Fibroblast of mammary gland (primary cell): ENCODE data around the gene HYOU1.

Experiments used
- DNase-seq: peaks from one replicate; pipeline ENCODE4 v3.0.0-alpha.2; 2010; ENCODE audit warnings: low read depth
- H3K4me3 ChIP-seq: 2 replicates; pipeline ENCODE4 v1.5.1; 2011; ENCODE audit warnings: low read depth, mild to moderate bottlenecking, low read length, moderate library complexity; ENCODE audit not compliant: control insufficient read depth
- CTCF ChIP-seq: conservative IDR thresholded peaks from 2 replicates; pipeline ENCODE4 v1.5.1; 2011; ENCODE audit warnings: low read depth, low read length, inconsistent platforms; ENCODE audit not compliant: control insufficient read depth, insufficient read depth

The HYOU1 gene

GRCh38 chr11:119085437-119085847, 28.4 kb upstream of the HYOU1 start:
- peak overlapping the region; percentile 75 for H3K4me3 ChIP-seq
- TF ChIP-seq CTCF: no peak
- DNase-seq: no peak

GRCh38 chr11:119084663-119085436, 27.8 kb upstream of the HYOU1 start, which contains the start of gene HMBS:
TSS of gene HMBS (plus strand) at chr11:119084881. CDS start at chr11:119085034, 153 bp downstream.
- H3K4me3 ChIP-seq: peak within 1 kb of the TSS; percentile 75
- no peak for TF ChIP-seq CTCF
- DNase-seq: peak; percentile 95

GRCh38 chr11:119081682-119082260, 24.8 kb upstream of the HYOU1 start:
- no peak overlapping the region for H3K4me3 ChIP-seq
- peak; percentile 34 for DNase-seq
- no peak for TF ChIP-seq CTCF

- H3K4me3 ChIP-seq: no peak overlapping the region
- no peak for DNase-seq
- TF ChIP-seq CTCF: no peak
Observed at GRCh38 chr11:119078675-119079420, 21.8 kb upstream of the HYOU1 start.

- no peak for TF ChIP-seq CTCF
- H3K4me3 ChIP-seq: no peak overlapping the region
- no peak for DNase-seq
Observed at GRCh38 chr11:119077839-119078238, 20.8 kb upstream of the HYOU1 start.

- H3K4me3 ChIP-seq: peak within 1 kb of the TSS; percentile 98
- no peak for TF ChIP-seq CTCF
- DNase-seq: peak; percentile 94
Observed at GRCh38 chr11:119067371-119068222, 10.6 kb upstream of the HYOU1 start, which contains the start of gene VPS11. TSS of gene VPS11 (plus strand) at chr11:119067818. CDS start at chr11:119067824, 6 bp downstream.
